HL-60 (cell line): ENCODE measurements around the gene TMTC1.

Experiments used
- DNase-seq, 2 experiments: peaks; one replicate each; pipeline ENCODE4 v3.0.0-alpha.2; 2010 to 2020; ENCODE audit warnings: low read depth in 1 of 2, low spot score in 1 of 2
- H3K27ac ChIP-seq: fragments of 250-450 bp; sonication (Bioruptor Pico); replicated peaks from 2 replicates; pipeline ENCODE4 v1.5.1; 2020; ENCODE audit warnings: mild to moderate bottlenecking, moderate library complexity
- H3K27me3 ChIP-seq: fragments of 250-450 bp; sonication (Bioruptor Pico); 2 replicates; pipeline ENCODE4 v1.5.1; 2021; ENCODE audit warnings: mild to moderate bottlenecking, moderate library complexity; ENCODE audit not compliant: insufficient read depth, poor library complexity, severe bottlenecking
- H3K4me3 ChIP-seq: replicated peaks from 2 replicates; pipeline ENCODE4 v1.5.1; 2011; ENCODE audit warnings: mild to moderate bottlenecking, control low read depth, low read length; ENCODE audit not compliant: insufficient read depth
- CTCF ChIP-seq: IDR thresholded peaks from one replicate; pipeline ENCODE4 v1.5.1; 2011; ENCODE audit warnings: low read length, control low read depth, inconsistent platforms; ENCODE audit not compliant: insufficient read depth
- GABPA ChIP-seq: IDR thresholded peaks from 2 replicates; pipeline ENCODE4 v1.6.1; 2012; ENCODE audit warnings: low read depth
- POLR2AphosphoS5 ChIP-seq: IDR thresholded peaks from 2 replicates; pipeline ENCODE4 v1.6.1; 2012; ENCODE audit warnings: low read depth
- REST ChIP-seq: IDR thresholded peaks from 2 replicates; pipeline ENCODE4 v1.6.1; 2012; ENCODE audit warnings: low read depth; ENCODE audit not compliant: insufficient replicate concordance
- SPI1 ChIP-seq: IDR thresholded peaks from 2 replicates; pipeline ENCODE4 v1.6.1; 2012; ENCODE audit warnings: low read depth, mild to moderate bottlenecking, borderline replicate concordance

Gene TMTC1

GRCh38 chr12:29582146-29582545, 201.6 kb downstream of the TMTC1 start:
- Histone ChIP-seq H3K27ac (no peak overlapping the region), H3K27me3 (no peaks in the 10 kb centered on the region), H3K4me3 (no peak overlapping the region)
- TF ChIP-seq GABPA (no peak), POLR2AphosphoS5 (no peak)
- DNase-seq = no peak

- Histone ChIP-seq H3K27ac (no peak overlapping the region), H3K4me3 (no peak overlapping the region), H3K27me3 (no peaks in the 10 kb centered on the region)
- DNase-seq = no peak
- TF ChIP-seq REST = no peak
- TF ChIP-seq POLR2AphosphoS5 = no peak
- TF ChIP-seq CTCF = no peak
- TF ChIP-seq SPI1 = no peak
- TF ChIP-seq GABPA = no peak
These were observed 202.1 kb downstream of the TMTC1 start for GRCh38 chr12:29581631-29582030.

GRCh38 chr12:29580971-29581370, 202.8 kb downstream of the TMTC1 start:
- TF ChIP-seq GABPA (no peak), POLR2AphosphoS5 (no peak), CTCF (no peak), SPI1 (no peak), REST (no peak)
- Histone ChIP-seq H3K27ac (no peak overlapping the region), H3K27me3 (no peaks in the 10 kb centered on the region), H3K4me3 (no peak overlapping the region)
- DNase-seq = no peak

GRCh38 chr12:29578731-29579130, 205.0 kb downstream of the TMTC1 start:
- H3K27ac ChIP-seq = no peak overlapping the region
- no peaks in the 10 kb centered on the region for H3K27me3 ChIP-seq
- no peak for DNase-seq
- no peak overlapping the region for H3K4me3 ChIP-seq
- TF ChIP-seq REST (no peak), GABPA (no peak), POLR2AphosphoS5 (no peak), SPI1 (no peak), CTCF (no peak)
